ENCODE results near the gene HK2. TPM values are rescaled to one million over a fixed set of nuclear protein-coding genes. Genes with fewer than 3 reads are reported as not detected.

The HK2 gene
- total RNA-seq, 1 donor from 2014 or later, result 16.9 TPM

DNA sequence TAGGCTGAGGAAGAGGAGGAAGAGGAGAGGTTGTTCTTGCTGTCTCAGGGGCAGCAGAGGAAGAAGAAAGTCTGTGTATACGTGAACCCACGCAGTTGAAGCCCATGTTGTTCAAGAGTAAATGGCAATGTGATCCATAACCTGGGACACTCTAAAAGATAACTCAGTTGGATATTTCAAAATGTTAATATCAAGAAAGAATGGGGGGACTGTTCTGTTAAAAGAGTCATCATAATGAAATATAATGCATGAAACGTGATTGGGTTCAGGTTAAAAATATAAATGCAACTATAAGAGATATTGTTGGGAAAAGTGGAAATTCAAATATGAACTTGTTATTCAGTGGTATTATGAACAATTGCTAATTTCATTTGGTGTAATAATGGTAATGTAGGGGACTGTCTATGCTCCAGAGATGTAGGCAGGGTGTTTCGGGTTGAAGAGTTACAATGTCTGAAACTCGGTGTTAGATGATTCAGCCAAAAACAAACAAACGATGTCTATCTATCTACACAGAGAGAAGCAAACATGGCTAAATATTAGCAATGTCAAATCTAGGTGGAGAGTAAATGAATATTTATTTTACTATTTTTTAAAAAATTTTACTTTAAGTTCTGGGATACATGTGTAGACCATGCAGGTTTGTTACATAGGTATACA lies 103.4 kb downstream of the HK2 start:
- no peaks in the 10 kb centered on the region for H3K27me3 Mint-ChIP-seq (ENCODE audit: low read depth)
- H3K36me3 Mint-ChIP-seq, result no peaks in the 10 kb centered on the region
- peaks cover 4% of the 10 kb centered on the region for H3K4me1 Mint-ChIP-seq
- no peaks in the 10 kb centered on the region for H3K9me3 Mint-ChIP-seq
- H3K27ac Mint-ChIP-seq, result no peak overlapping the region
- TF ChIP-seq, protein P1, sequence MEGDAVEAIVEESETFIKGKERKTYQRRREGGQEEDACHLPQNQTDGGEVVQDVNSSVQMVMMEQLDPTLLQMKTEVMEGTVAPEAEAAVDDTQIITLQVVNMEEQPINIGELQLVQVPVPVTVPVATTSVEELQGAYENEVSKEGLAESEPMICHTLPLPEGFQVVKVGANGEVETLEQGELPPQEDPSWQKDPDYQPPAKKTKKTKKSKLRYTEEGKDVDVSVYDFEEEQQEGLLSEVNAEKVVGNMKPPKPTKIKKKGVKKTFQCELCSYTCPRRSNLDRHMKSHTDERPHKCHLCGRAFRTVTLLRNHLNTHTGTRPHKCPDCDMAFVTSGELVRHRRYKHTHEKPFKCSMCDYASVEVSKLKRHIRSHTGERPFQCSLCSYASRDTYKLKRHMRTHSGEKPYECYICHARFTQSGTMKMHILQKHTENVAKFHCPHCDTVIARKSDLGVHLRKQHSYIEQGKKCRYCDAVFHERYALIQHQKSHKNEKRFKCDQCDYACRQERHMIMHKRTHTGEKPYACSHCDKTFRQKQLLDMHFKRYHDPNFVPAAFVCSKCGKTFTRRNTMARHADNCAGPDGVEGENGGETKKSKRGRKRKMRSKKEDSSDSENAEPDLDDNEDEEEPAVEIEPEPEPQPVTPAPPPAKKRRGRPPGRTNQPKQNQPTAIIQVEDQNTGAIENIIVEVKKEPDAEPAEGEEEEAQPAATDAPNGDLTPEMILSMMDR (IDR thresholded peaks at IDR 0.05; ENCODE audit: unreplicated experiment), result no peak
- no peak for DNase-seq (ENCODE audit: low spot score in 2 of 2, unreplicated experiment in 2 of 2)
- H3K4me3 Mint-ChIP-seq, result no peak overlapping the region

DNA sequence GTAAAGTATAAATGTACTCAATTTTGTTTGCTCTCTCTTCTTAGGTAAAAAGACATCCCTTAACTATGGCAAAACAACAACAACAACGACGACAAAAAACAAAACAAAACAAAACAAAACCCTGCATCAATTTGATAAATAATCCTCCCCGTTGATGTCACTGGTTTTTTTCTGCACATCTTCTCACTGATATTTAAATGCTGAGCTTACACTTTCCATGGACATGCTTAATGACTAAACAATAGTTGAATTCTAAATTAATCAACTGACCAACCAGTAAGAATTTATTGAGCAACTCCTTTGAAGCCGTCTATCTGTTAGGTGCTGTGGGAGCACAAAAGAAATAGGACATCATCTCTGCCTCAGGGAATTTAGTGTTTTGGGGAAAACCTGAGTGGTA lies 104.3 kb downstream of the HK2 start:
- peaks cover 4% of the 10 kb centered on the region for H3K4me1 Mint-ChIP-seq
- no peak for DNase-seq (ENCODE audit: low spot score in 2 of 2, unreplicated experiment in 2 of 2)
- H3K9me3 Mint-ChIP-seq, result no peaks in the 10 kb centered on the region
- no peak overlapping the region for H3K27ac Mint-ChIP-seq
- H3K4me3 Mint-ChIP-seq, result no peak overlapping the region
- TF ChIP-seq, protein P1 (IDR thresholded peaks at IDR 0.05; ENCODE audit: unreplicated experiment), result no peak
- no peaks in the 10 kb centered on the region for H3K27me3 Mint-ChIP-seq (ENCODE audit: low read depth)
- H3K36me3 Mint-ChIP-seq, result no peaks in the 10 kb centered on the region

DNA sequence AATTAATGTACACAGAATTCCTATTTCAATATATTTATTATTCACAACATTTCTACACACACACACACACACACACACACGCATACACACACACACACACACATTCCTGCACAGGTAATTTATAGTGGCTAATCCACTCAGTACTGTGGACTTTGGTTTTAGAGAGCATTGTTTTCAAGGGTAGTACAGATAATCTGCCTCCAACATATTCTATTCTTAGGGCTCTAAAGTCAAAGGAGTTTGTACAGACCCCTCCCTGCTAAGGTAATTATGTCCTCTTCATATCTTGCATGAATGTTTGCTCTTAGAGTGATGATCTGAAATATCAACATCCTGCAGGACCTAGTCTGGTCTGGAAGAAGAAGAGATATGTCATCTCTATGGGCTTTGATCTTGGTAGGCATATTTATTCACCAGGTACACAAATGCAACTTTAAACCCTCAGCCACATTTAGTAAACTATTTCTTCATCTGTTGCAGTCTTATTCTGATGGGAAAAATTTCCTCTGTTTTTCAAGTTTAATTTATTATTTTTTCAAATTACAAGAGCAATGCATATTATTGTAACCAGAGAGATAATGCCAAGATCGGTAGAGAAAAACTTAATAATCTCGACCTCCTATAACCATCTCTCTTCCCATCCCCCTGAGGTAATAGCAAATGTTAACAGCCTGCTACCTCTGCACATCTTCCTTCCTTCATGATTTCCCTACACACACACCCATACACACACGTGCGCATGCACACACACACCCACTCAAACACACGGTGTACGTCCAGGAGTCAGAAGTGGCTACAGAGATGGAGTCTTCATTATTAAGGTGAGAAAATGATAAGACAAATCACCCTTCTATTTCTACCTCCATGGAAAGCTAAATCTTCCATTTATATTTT lies 106.2 kb downstream of the HK2 start:
- TF ChIP-seq, protein P1 (IDR thresholded peaks at IDR 0.05; ENCODE audit: unreplicated experiment), result no peak
- Mint-ChIP-seq H3K27ac (no peak overlapping the region), H3K27me3 (ENCODE audit: low read depth) (no peaks in the 10 kb centered on the region), H3K4me3 (no peak overlapping the region), H3K36me3 (peaks cover 3% of the 10 kb centered on the region), H3K4me1 (peaks cover 4% of the 10 kb centered on the region), H3K9me3 (peaks cover 3% of the 10 kb centered on the region)
- no peak for DNase-seq (ENCODE audit: low spot score in 2 of 2, unreplicated experiment in 2 of 2)

DNA sequence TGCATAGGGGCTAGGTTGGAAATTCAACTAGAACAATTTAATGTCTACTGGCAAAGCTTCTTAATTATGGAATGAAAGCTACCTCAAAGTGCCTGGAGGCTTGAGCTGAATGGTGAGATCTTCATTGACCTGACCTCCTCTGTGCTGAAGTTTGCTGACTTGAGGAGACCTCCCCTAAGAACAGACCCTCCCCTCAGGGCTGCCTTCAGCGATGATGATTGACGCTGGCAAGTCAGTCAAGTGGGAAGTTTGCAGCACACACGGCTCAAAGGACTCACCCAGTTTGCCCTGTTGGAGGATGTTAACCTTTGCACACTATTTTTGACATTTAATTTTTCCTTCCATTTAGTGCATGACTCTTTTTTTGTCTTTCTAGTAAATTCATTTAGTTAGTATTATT lies 107.4 kb downstream of the HK2 start:
- H3K27me3 Mint-ChIP-seq (ENCODE audit: low read depth), result no peaks in the 10 kb centered on the region
- H3K9me3 Mint-ChIP-seq, result peaks cover 3% of the 10 kb centered on the region
- H3K4me3 Mint-ChIP-seq, result no peak overlapping the region
- no peaks in the 10 kb centered on the region for H3K4me1 Mint-ChIP-seq
- TF ChIP-seq, protein P1 (IDR thresholded peaks at IDR 0.05; ENCODE audit: unreplicated experiment), result no peak
- H3K27ac Mint-ChIP-seq, result no peak overlapping the region
- H3K36me3 Mint-ChIP-seq, result peaks cover 3% of the 10 kb centered on the region
- no peak for DNase-seq (ENCODE audit: low spot score in 2 of 2, unreplicated experiment in 2 of 2)

DNA sequence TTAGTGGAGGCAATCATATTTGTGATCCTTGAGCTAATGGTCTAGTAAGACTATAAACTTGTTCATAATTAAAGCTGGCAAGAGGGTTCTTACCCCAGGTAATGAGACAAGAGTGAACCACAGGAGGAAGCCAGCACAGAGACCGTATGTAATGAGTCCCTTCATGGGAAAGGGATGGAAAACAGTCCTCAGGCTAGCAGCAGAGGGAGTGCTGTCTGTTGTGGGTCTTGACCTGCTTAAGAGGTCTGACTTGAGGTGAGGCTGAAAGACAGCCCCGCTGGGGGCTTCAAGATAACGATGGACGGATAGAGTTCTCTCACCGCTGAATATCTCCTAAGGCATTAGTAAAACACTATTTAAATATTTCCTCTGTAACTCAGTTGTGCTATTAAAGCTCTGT lies 108.3 kb downstream of the HK2 start:
- DNase-seq (ENCODE audit: low spot score in 2 of 2, unreplicated experiment in 2 of 2), result no peak
- Mint-ChIP-seq H3K4me1 (no peaks in the 10 kb centered on the region), H3K36me3 (peaks cover 3% of the 10 kb centered on the region), H3K27me3 (ENCODE audit: low read depth) (no peaks in the 10 kb centered on the region), H3K27ac (no peak overlapping the region), H3K9me3 (peaks cover 11% of the 10 kb centered on the region), H3K4me3 (no peak overlapping the region)
- TF ChIP-seq, protein P1 (IDR thresholded peaks at IDR 0.05; ENCODE audit: unreplicated experiment), result no peak

Other genes with a start within 250 kb of the HK2 start
- gene M1AP, start 185.8 kb upstream of the HK2 start, total RNA-seq, result 7.4 to 7.9 TPM (median 7.7 TPM) in 3 replicates
- 17.5 to 19.8 TPM (median 18.1 TPM) in 3 replicates for gene SEMA4F, start 179.9 kb upstream of the HK2 start, total RNA-seq
- 32.1 to 37.3 TPM (median 33.9 TPM) in 3 replicates for gene POLE4, start 124.5 kb downstream of the HK2 start, total RNA-seq

Data from mesothelial cell of epicardium (in vitro differentiated cells).